NCI-H128 (cell line): Measurements from ENCODE around the gene LIMK2.

Source experiments
- DNase-seq: peaks from one replicate; lab custom pipeline; 2025; ENCODE audit not compliant: unreplicated experiment; lab: John Stamatoyannopoulos, UW

Gene LIMK2

GRCh38 chr22:31327806-31328543, 115.9 kb downstream of the LIMK2 start:
- no peak for DNase-seq

- DNase-seq, result no peak
These were observed 116.5 kb downstream of the LIMK2 start for GRCh38 chr22:31328544-31328960.

- no peak for DNase-seq
These were observed 116.9 kb downstream of the LIMK2 start for GRCh38 chr22:31329029-31329428.
